Activated CD4-positive, alpha-beta memory T cell treated with anti-CD3 and anti-CD28 coated beads, Interleukin-2, amount 10 ng/mL, durations not matched to agents 7 days and 5 days (primary cell): Measurements from ENCODE around the gene ODAD2. TPM values are rescaled to one million over a fixed set of nuclear protein-coding genes. Genes with fewer than 3 reads are reported as not detected.
A peak's percentile ranks its signal among the peaks of the same experiment; 100 is the strongest.

Experiments
- CTCF ChIA-PET: fragments of 350-600 bp; sonication (Branson Sonifier 250); formaldehyde crosslinking; loops from one replicate; lab custom pipeline; 2021; ENCODE audit warnings: antibody characterized with exemption, inconsistent platforms; lab: Charles Lee
- POLR2A ChIA-PET: fragments of 350-600 bp; sonication (Branson Sonifier 250); formaldehyde crosslinking; loops from one replicate; lab custom pipeline; 2021; ENCODE audit warnings: antibody characterized with exemption; lab: Charles Lee
- DNase-seq: peaks from one replicate; pipeline ENCODE4 v3.0.0-alpha.2; 2020
- H3K27ac Mint-ChIP-seq: one replicate; pipeline ENCODE4 v1.8.0; 2021; ENCODE audit warnings: mild to moderate bottlenecking, mixed read lengths
- H3K27me3 Mint-ChIP-seq: one replicate; pipeline ENCODE4 v1.8.0; 2021; ENCODE audit warnings: mixed read lengths
- H3K36me3 Mint-ChIP-seq: one replicate; pipeline ENCODE4 v1.8.0; 2021; ENCODE audit warnings: low read depth, mixed read lengths
- H3K4me1 Mint-ChIP-seq: one replicate; pipeline ENCODE4 v1.8.0; 2021; ENCODE audit warnings: mixed read lengths
- H3K4me3 Mint-ChIP-seq: one replicate; pipeline ENCODE4 v1.8.0; 2021; ENCODE audit warnings: mild to moderate bottlenecking, mixed read lengths
- H3K9me3 Mint-ChIP-seq: one replicate; pipeline ENCODE4 v1.8.0; 2021; ENCODE audit warnings: mixed read lengths
- total RNA-seq, 2 experiments: library from RNA; stranded (reverse); gene quantifications; one replicate each; pipeline ENCODE4 v1.2.3, GENCODE V29; 2021

The ODAD2 gene
- total RNA-seq, result not detected

GRCh38 chr10:27998954-27999275 is at the start of gene ODAD2:
ODAD2 (minus strand) TSS chr10:27999079; CDS start chr10:27995142, 3,937 bp downstream.
- ChIA-PET CTCF (no interaction called here), POLR2A (no interaction called here)
- no peak for DNase-seq
- H3K36me3 Mint-ChIP-seq, result no peaks in the 10 kb centered on the region
- H3K4me3 Mint-ChIP-seq, result peak within 1 kb of the TSS; percentile 71
- peaks cover 14% of the 10 kb centered on the region for H3K4me1 Mint-ChIP-seq
- H3K27me3 Mint-ChIP-seq, result peaks cover 38% of the 10 kb centered on the region
- H3K27ac Mint-ChIP-seq, result no peak within 1 kb of the TSS
- no peaks in the 10 kb centered on the region for H3K9me3 Mint-ChIP-seq

- H3K9me3 Mint-ChIP-seq, result peaks cover 1% of the 10 kb centered on the region
- CTCF ChIA-PET, result no interaction called here
- DNase-seq, result no peak
- no peak overlapping the region for H3K4me3 Mint-ChIP-seq
- POLR2A ChIA-PET, result no interaction called here
- no peaks in the 10 kb centered on the region for H3K4me1 Mint-ChIP-seq
- no peaks in the 10 kb centered on the region for H3K36me3 Mint-ChIP-seq
- no peak overlapping the region for H3K27ac Mint-ChIP-seq
- H3K27me3 Mint-ChIP-seq, result no peaks in the 10 kb centered on the region
These were observed 48.2 kb upstream of the ODAD2 start for GRCh38 chr10:28047061-28047460.

GRCh38 chr10:28046579-28046978 is 47.7 kb upstream of the ODAD2 start:
- POLR2A ChIA-PET, result no interaction called here
- H3K9me3 Mint-ChIP-seq, result peaks cover 1% of the 10 kb centered on the region
- CTCF ChIA-PET, result no interaction called here
- no peaks in the 10 kb centered on the region for H3K27me3 Mint-ChIP-seq
- no peak overlapping the region for H3K4me3 Mint-ChIP-seq
- no peaks in the 10 kb centered on the region for H3K36me3 Mint-ChIP-seq
- DNase-seq, result no peak
- no peak overlapping the region for H3K27ac Mint-ChIP-seq
- H3K4me1 Mint-ChIP-seq, result no peaks in the 10 kb centered on the region

- Mint-ChIP-seq H3K36me3 (no peaks in the 10 kb centered on the region), H3K27ac (no peak overlapping the region), H3K27me3 (no peaks in the 10 kb centered on the region), H3K9me3 (no peaks in the 10 kb centered on the region), H3K4me3 (no peak overlapping the region), H3K4me1 (no peaks in the 10 kb centered on the region)
- DNase-seq, result no peak
- ChIA-PET CTCF (no interaction called here), POLR2A (no interaction called here)
These were observed 45.1 kb upstream of the ODAD2 start for GRCh38 chr10:28043941-28044340.

- POLR2A ChIA-PET, result no interaction called here
- CTCF ChIA-PET, result no interaction called here
- H3K36me3 Mint-ChIP-seq, result no peaks in the 10 kb centered on the region
- H3K4me1 Mint-ChIP-seq, result no peaks in the 10 kb centered on the region
- no peak overlapping the region for H3K4me3 Mint-ChIP-seq
- H3K27ac Mint-ChIP-seq, result no peak overlapping the region
- H3K9me3 Mint-ChIP-seq, result no peaks in the 10 kb centered on the region
- peaks cover 2% of the 10 kb centered on the region for H3K27me3 Mint-ChIP-seq
- DNase-seq, result no peak
These were observed 37.7 kb upstream of the ODAD2 start for GRCh38 chr10:28036587-28036986.

- H3K4me3 Mint-ChIP-seq, result no peak overlapping the region
- CTCF ChIA-PET, result interaction anchor here (0.5 kb wide), 1 partner anchor 1723 kb away, joined by 4 read pairs; no protein-coding TSS in a partner anchor
- H3K9me3 Mint-ChIP-seq, result no peaks in the 10 kb centered on the region
- DNase-seq, result no peak
- H3K27me3 Mint-ChIP-seq, result peaks cover 2% of the 10 kb centered on the region
- H3K36me3 Mint-ChIP-seq, result no peaks in the 10 kb centered on the region
- H3K27ac Mint-ChIP-seq, result no peak overlapping the region
- POLR2A ChIA-PET, result no interaction called here
- H3K4me1 Mint-ChIP-seq, result no peaks in the 10 kb centered on the region
These were observed 22.4 kb upstream of the ODAD2 start for GRCh38 chr10:28020993-28021982.

- H3K9me3 Mint-ChIP-seq, result no peaks in the 10 kb centered on the region
- no peak overlapping the region for H3K27ac Mint-ChIP-seq
- H3K4me3 Mint-ChIP-seq, result no peak overlapping the region
- ChIA-PET POLR2A (no interaction called here), CTCF (interaction anchor here (0.5 kb wide), 1 partner anchor 1724 kb away, joined by 4 read pairs; no protein-coding TSS in a partner anchor)
- no peaks in the 10 kb centered on the region for H3K4me1 Mint-ChIP-seq
- peaks cover 2% of the 10 kb centered on the region for H3K27me3 Mint-ChIP-seq
- no peaks in the 10 kb centered on the region for H3K36me3 Mint-ChIP-seq
- no peak for DNase-seq
These were observed 21.4 kb upstream of the ODAD2 start for GRCh38 chr10:28020080-28020860.

- H3K4me3 Mint-ChIP-seq, result no peak overlapping the region
- POLR2A ChIA-PET, result no interaction called here
- DNase-seq, result no peak
- no peak overlapping the region for H3K27ac Mint-ChIP-seq
- no peaks in the 10 kb centered on the region for H3K9me3 Mint-ChIP-seq
- no peaks in the 10 kb centered on the region for H3K36me3 Mint-ChIP-seq
- H3K27me3 Mint-ChIP-seq, result peaks cover 5% of the 10 kb centered on the region
- peaks cover 4% of the 10 kb centered on the region for H3K4me1 Mint-ChIP-seq
- CTCF ChIA-PET, result no interaction called here
These were observed 15.8 kb upstream of the ODAD2 start for GRCh38 chr10:28014651-28015050.

GRCh38 chr10:28012990-28013515 is 14.2 kb upstream of the ODAD2 start:
- peaks cover 4% of the 10 kb centered on the region for H3K4me1 Mint-ChIP-seq
- ChIA-PET CTCF (no interaction called here), POLR2A (no interaction called here)
- no peaks in the 10 kb centered on the region for H3K9me3 Mint-ChIP-seq
- no peak overlapping the region for H3K27ac Mint-ChIP-seq
- H3K4me3 Mint-ChIP-seq, result no peak overlapping the region
- no peaks in the 10 kb centered on the region for H3K36me3 Mint-ChIP-seq
- H3K27me3 Mint-ChIP-seq, result peaks cover 9% of the 10 kb centered on the region
- no peak for DNase-seq

- DNase-seq, result no peak
- ChIA-PET CTCF (no interaction called here), POLR2A (no interaction called here)
- peaks cover 14% of the 10 kb centered on the region for H3K27me3 Mint-ChIP-seq
- no peak overlapping the region for H3K27ac Mint-ChIP-seq
- no peaks in the 10 kb centered on the region for H3K9me3 Mint-ChIP-seq
- H3K36me3 Mint-ChIP-seq, result no peaks in the 10 kb centered on the region
- H3K4me1 Mint-ChIP-seq, result peaks cover 4% of the 10 kb centered on the region
- no peak overlapping the region for H3K4me3 Mint-ChIP-seq
These were observed 11.9 kb upstream of the ODAD2 start for GRCh38 chr10:28010821-28011220.

GRCh38 chr10:28008054-28008453 is 9.2 kb upstream of the ODAD2 start:
- H3K4me1 Mint-ChIP-seq, result no peaks in the 10 kb centered on the region
- no peaks in the 10 kb centered on the region for H3K9me3 Mint-ChIP-seq
- H3K27ac Mint-ChIP-seq, result no peak overlapping the region
- no peak overlapping the region for H3K4me3 Mint-ChIP-seq
- ChIA-PET POLR2A (no interaction called here), CTCF (no interaction called here)
- H3K36me3 Mint-ChIP-seq, result no peaks in the 10 kb centered on the region
- H3K27me3 Mint-ChIP-seq, result peaks cover 13% of the 10 kb centered on the region
- DNase-seq, result no peak

- H3K27me3 Mint-ChIP-seq, result peaks cover 32% of the 10 kb centered on the region
- H3K9me3 Mint-ChIP-seq, result no peaks in the 10 kb centered on the region
- peaks cover 14% of the 10 kb centered on the region for H3K4me1 Mint-ChIP-seq
- no peak overlapping the region for H3K27ac Mint-ChIP-seq
- DNase-seq, result no peak
- ChIA-PET CTCF (no interaction called here), POLR2A (no interaction called here)
- no peaks in the 10 kb centered on the region for H3K36me3 Mint-ChIP-seq
- H3K4me3 Mint-ChIP-seq, result no peak overlapping the region
These were observed 2.5 kb upstream of the ODAD2 start for GRCh38 chr10:28001353-28001752.
